Mammary epithelial cell (primary cell): ENCODE measurements around the gene UBE2C.

Experiments used
- CTCF ChIP-seq, 2 donors: IDR thresholded peaks in 1 of 2; conservative IDR thresholded peaks in 1 of 2; 2 replicates each; pipeline ENCODE4 v1.5.1; 2011 to 2012; ENCODE audit warnings: inconsistent platforms in 2 of 2, low read length in 2 of 2, mild to moderate bottlenecking in 2 of 2, control low read depth in 1 of 2, low read depth in 1 of 2; ENCODE audit not compliant: insufficient read depth in 1 of 2; ENCODE audit errors: extremely low read depth in 1 of 2
- EZH2 ChIP-seq: IDR thresholded peaks from 2 replicates; pipeline ENCODE4 v1.6.1; 2012; ENCODE audit warnings: low read length, inconsistent platforms, borderline replicate concordance

- no peak for TF ChIP-seq CTCF (conservative IDR thresholded peaks at IDR 0.05 in 1 of 2, IDR thresholded peaks at IDR 0.05 in 1 of 2; ENCODE audit: extremely low read depth in 1 of 2, insufficient read depth in 1 of 2, low read depth in 1 of 2, low read length in 2 of 2)
- no peak for TF ChIP-seq EZH2
Measured at GRCh38 chr20:45781391-45781931, 31.0 kb upstream of the UBE2C start.
